Measurements from ENCODE around the gene FABP1.

- no peak for TF ChIP-seq CTCF (IDR thresholded peaks at IDR 0.05)
- TF ChIP-seq POLR2A (IDR thresholded peaks at IDR 0.05) = no peak
Observed at GRCh38 chr2:88133875-88134274, 6.0 kb upstream of the FABP1 start.
